Measurements from ENCODE around the gene ACVR2B. TPM values are rescaled to one million over a fixed set of nuclear protein-coding genes. Genes with fewer than 3 reads are reported as not detected.
A peak's percentile ranks its signal among the peaks of the same experiment; 100 is the strongest.

The ACVR2B gene
- total and polyA plus RNA-seq, 2 of the 13 experiments (the other 11 are each of a cell fraction or from before 2014, with no cell fraction given) = 10.0 to 12.7 TPM

DNA sequence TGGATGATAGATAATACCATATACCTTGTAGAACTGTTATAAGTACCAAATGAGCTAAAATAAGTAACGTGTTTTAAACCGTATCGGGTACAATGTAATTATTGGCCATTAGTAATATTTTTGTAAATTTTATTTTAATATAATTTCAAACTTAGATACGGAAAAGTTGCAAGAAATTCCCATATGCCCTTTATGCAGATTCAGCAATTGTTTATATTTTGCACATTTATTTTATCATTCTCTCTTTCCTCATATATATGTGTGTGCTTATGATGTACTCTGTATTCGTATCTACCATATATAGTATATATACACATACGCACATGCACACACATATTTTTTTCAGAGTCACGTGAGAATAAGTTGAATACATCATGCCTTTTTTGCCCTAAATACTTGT lies 80.9 kb downstream of the ACVR2B start:
- no peak for DNase-seq (ENCODE audit: low spot score)
- H3K4me1 ChIP-seq (ENCODE audit: insufficient read depth, low read length) = no peaks in the 10 kb centered on the region
- no peak overlapping the region for H2AFZ ChIP-seq (ENCODE audit: low read length)
- H3K79me2 ChIP-seq (ENCODE audit: insufficient read depth, low read length) = no peaks in the 10 kb centered on the region
- H3K27me3 ChIP-seq (ENCODE audit: control insufficient read depth in 1 of 2, insufficient read depth in 2 of 2, low read length in 2 of 2) = no peaks in the 10 kb centered on the region
- BruUV-seq (replicated peaks) = no TSS peak
- H3K9ac ChIP-seq (ENCODE audit: insufficient read depth, low read depth, low read length) = no peak overlapping the region
- peak; percentile 42; the same call in 1 of the 2 replicates for TF ChIP-seq MAFF (IDR thresholded peaks at IDR 0.05; ENCODE audit: low read depth, low read length)
- TF ChIP-seq NFKB2 (CRISPR knock-in tag; IDR thresholded peaks at IDR 0.05; ENCODE audit: borderline replicate concordance) = no peak
- TF ChIP-seq MAFK (conservative IDR thresholded peaks at IDR 0.05 in 1 of 2, IDR thresholded peaks at IDR 0.05 in 1 of 2; ENCODE audit: low read length in 2 of 2) = peak; percentile 61 to 78
- intact Hi-C loops (cut with micrococcal nuclease; ENCODE audit: unreplicated experiment) = no loop called here
- no peak overlapping the region for H3K4me3 ChIP-seq (replicated peaks in 1 of 3; ENCODE audit: insufficient read depth in 1 of 3, low read depth in 2 of 3, low read length in 3 of 3)
- no peak overlapping the region for H3K4me2 ChIP-seq (ENCODE audit: low read depth, low read length)
- no peak for FAIRE-seq
- no peaks in the 10 kb centered on the region for H4K20me1 ChIP-seq (ENCODE audit: insufficient read depth, low read length)
- no peaks in the 10 kb centered on the region for H3K9me3 ChIP-seq (ENCODE audit: low read length)
- 96% methylated on average over 7 of the region's 7 CpGs for WGBS (ENCODE audit: low lambda C conversion rate)
- POLR2A ChIA-PET = no interaction called here
- ATAC-seq = no peak
- in situ Hi-C loops (cut with HindIII; ENCODE audit: extremely low pct_ligation_motif_present, low pct_unique_long_range_greater_than_20kb) = loop anchor here (5.0 kb wide), 1 partner anchor 113 kb away; the partner anchor contains the start of gene SCN5A
- CTCF ChIA-PET (ENCODE audit: low intra/inter-chr PET ratio, low total read pairs) = no interaction called here
- H3K27ac ChIP-seq (ENCODE audit: extremely low read length, insufficient read depth, low read length) = no peak overlapping the region
- H3K36me3 ChIP-seq (replicated peaks in 1 of 2; ENCODE audit: control insufficient read depth in 1 of 2, insufficient read depth in 2 of 2, low read length in 2 of 2) = no peaks in the 10 kb centered on the region

GRCh38 chr3:38536671-38537070 lies 83.0 kb downstream of the ACVR2B start:
- H2AFZ ChIP-seq (ENCODE audit: low read length) = no peak overlapping the region
- TF ChIP-seq, protein P1, sequence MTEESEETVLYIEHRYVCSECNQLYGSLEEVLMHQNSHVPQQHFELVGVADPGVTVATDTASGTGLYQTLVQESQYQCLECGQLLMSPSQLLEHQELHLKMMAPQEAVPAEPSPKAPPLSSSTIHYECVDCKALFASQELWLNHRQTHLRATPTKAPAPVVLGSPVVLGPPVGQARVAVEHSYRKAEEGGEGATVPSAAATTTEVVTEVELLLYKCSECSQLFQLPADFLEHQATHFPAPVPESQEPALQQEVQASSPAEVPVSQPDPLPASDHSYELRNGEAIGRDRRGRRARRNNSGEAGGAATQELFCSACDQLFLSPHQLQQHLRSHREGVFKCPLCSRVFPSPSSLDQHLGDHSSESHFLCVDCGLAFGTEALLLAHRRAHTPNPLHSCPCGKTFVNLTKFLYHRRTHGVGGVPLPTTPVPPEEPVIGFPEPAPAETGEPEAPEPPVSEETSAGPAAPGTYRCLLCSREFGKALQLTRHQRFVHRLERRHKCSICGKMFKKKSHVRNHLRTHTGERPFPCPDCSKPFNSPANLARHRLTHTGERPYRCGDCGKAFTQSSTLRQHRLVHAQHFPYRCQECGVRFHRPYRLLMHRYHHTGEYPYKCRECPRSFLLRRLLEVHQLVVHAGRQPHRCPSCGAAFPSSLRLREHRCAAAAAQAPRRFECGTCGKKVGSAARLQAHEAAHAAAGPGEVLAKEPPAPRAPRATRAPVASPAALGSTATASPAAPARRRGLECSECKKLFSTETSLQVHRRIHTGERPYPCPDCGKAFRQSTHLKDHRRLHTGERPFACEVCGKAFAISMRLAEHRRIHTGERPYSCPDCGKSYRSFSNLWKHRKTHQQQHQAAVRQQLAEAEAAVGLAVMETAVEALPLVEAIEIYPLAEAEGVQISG (CRISPR knock-in tag; IDR thresholded peaks at IDR 0.05) = no peak
- TF ChIP-seq CHD2 (IDR thresholded peaks at IDR 0.05; ENCODE audit: low read depth, low read length) (no peak), ZNF232 (CRISPR knock-in tag; IDR thresholded peaks at IDR 0.05; ENCODE audit: borderline replicate concordance) (no peak), TBP (CRISPR knock-in tag; IDR thresholded peaks at IDR 0.05) (no peak), CHCHD3 (CRISPR knock-in tag; IDR thresholded peaks at IDR 0.05) (no peak), TCF7 (IDR thresholded peaks at IDR 0.05; ENCODE audit: low read depth) (no peak), ZFP90 (CRISPR knock-in tag; IDR thresholded peaks at IDR 0.05; ENCODE audit: borderline replicate concordance) (no peak), ZNF879 (CRISPR knock-in tag; IDR thresholded peaks at IDR 0.05) (no peak)
- TF ChIP-seq, protein P2, sequence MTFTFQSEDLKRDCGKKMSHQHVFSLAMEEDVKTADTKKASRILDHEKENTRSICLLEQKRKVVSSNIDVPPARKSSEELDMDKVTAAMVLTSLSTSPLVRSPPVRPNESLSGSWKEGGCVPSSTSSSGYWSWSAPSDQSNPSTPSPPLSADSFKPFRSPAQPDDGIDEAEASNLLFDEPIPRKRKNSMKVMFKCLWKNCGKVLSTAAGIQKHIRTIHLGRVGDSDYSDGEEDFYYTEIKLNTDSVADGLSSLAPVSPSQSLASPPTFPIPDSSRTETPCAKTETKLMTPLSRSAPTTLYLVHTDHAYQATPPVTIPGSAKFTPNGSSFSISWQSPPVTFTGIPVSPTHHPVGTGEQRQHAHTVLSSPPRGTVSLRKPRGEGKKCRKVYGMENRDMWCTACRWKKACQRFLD (CRISPR knock-in tag; IDR thresholded peaks at IDR 0.05; ENCODE audit: borderline replicate concordance) = no peak
- H3K27ac ChIP-seq (ENCODE audit: extremely low read length, insufficient read depth, low read length) = no peak overlapping the region
- ChIA-PET POLR2A (no interaction called here), CTCF (ENCODE audit: low intra/inter-chr PET ratio, low total read pairs) (no interaction called here)
- no peaks in the 10 kb centered on the region for H3K36me3 ChIP-seq (replicated peaks in 1 of 2; ENCODE audit: control insufficient read depth in 1 of 2, insufficient read depth in 2 of 2, low read length in 2 of 2)
- H3K4me3 ChIP-seq (replicated peaks in 1 of 3; ENCODE audit: insufficient read depth in 1 of 3, low read depth in 2 of 3, low read length in 3 of 3) = no peak overlapping the region
- FAIRE-seq = no peak
- no peaks in the 10 kb centered on the region for H4K20me1 ChIP-seq (ENCODE audit: insufficient read depth, low read length)
- H3K4me1 ChIP-seq (ENCODE audit: insufficient read depth, low read length) = no peaks in the 10 kb centered on the region
- intact Hi-C loops (cut with micrococcal nuclease; ENCODE audit: unreplicated experiment) (no loop called here), in situ Hi-C loops (cut with HindIII; ENCODE audit: extremely low pct_ligation_motif_present, low pct_unique_long_range_greater_than_20kb) (no loop called here)
- no peak for DNase-seq (ENCODE audit: low spot score)
- no peaks in the 10 kb centered on the region for H3K79me2 ChIP-seq (ENCODE audit: insufficient read depth, low read length)
- no TSS peak for BruUV-seq (replicated peaks)
- 76% methylated on average over 3 of the region's 3 CpGs for whole genome bisulfite sequencing (ENCODE audit: low lambda C conversion rate)
- no peaks in the 10 kb centered on the region for H3K9me3 ChIP-seq (ENCODE audit: low read length)
- H3K27me3 ChIP-seq (ENCODE audit: control insufficient read depth in 1 of 2, insufficient read depth in 2 of 2, low read length in 2 of 2) = no peaks in the 10 kb centered on the region
- no peak overlapping the region for H3K9ac ChIP-seq (ENCODE audit: insufficient read depth, low read depth, low read length)
- H3K4me2 ChIP-seq (ENCODE audit: low read depth, low read length) = no peak overlapping the region
- ATAC-seq = no peak

Measured in HepG2 (cell line).